IPS-11a (cell line): Measurements from ENCODE around the gene CFAP68.
"Not testable (repeated sequence)": the region's sequence is repeated elsewhere in the genome, so short reads cannot be mapped to it uniquely, and the experiment has no call there.

Experiments used
- H3K4me3 ChIP-seq: one replicate; pipeline ENCODE4 v1.5.1; 2013; ENCODE audit warnings: low read depth, low read length, control low read depth

The CFAP68 gene

DNA sequence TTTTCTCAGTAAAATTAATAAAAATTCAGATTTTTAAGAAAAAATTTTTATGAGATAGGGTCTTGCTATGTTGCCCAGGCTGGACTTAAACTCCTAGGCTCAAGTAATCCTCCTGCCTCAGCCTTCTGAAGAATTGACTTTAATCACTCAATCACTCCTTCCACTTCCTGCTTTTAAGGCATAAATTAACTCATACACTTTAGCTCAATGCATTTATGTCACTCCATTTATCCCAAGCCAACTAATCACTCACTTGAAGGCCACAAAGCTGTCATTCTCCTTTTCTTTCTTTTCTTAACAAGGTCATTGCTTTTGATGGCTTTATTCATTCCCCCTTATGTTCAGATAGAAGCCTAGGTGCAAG lies 8.8 kb upstream of the CFAP68 start:
- H3K4me3 ChIP-seq, result peak overlapping the region; percentile 69

DNA sequence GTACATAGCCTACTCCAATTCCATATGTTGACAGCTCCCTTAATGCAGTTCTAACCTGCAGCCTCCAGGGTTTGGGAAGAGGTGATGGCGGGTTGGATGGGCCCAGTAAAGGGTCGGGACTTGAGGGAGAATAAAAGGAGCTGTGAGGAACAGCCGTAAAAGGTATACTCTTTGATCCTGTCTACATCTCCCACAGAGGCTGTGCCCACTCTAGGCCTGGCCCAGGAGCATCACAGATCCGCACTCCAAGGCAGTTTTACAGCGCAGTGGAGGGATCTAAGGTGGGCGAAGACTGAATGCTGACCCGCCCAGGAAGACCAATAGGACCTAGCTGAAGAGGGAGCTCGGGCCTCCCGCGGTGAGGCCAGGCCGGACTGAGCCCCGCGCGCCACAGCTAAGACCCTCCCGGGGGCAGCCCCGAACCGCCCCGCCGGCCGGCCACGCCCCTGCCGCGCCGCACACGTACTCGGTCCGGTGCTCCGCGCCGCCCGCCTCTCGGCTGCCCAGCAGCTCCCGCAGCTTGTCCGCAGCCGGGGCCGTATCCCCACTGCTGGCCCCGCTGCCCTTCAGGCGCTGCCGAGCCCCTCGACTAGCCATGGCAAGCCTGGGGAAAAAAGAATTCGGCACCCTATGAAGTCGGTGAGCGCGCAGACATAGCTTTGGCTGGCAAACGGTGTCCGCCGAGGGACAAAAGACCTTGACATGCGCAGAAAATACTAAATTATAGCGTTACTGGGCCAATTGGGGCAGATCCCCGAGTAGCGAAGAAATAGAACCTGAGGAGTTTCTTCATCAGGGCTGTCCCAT lies 8.3 kb upstream of the CFAP68 start, which contains the start of gene ALG9:
Gene ALG9, minus strand, starts transcription at position 696 of the 807 bp plus-strand sequence. Its CDS starts 99 bp downstream, at position 597.
- H3K4me3 ChIP-seq, result peak within 1 kb of the TSS; percentile 69

DNA sequence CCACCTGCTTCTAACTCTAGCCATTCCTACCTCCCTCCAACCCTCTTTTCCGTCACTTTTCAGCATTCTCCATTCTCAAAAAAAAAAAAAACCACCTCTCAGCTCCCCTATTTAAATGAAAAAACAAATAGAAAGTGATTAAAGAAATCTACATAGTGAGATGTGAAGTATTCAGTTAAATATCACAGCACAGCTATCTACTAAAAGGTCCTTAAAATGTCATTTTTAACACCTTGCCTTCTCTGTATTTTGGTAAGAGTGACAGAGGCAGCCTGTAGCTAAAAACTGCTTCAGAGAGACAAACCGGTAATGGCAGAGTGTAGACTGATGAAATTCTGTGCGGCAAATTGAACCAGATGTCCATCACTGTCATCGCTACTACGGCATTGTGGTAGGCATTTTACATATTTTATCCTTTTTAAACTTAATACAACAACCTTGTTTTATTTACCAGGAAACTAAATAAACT lies 7.6 kb upstream of the CFAP68 start:
- peak overlapping the region; percentile 69 for H3K4me3 ChIP-seq

DNA sequence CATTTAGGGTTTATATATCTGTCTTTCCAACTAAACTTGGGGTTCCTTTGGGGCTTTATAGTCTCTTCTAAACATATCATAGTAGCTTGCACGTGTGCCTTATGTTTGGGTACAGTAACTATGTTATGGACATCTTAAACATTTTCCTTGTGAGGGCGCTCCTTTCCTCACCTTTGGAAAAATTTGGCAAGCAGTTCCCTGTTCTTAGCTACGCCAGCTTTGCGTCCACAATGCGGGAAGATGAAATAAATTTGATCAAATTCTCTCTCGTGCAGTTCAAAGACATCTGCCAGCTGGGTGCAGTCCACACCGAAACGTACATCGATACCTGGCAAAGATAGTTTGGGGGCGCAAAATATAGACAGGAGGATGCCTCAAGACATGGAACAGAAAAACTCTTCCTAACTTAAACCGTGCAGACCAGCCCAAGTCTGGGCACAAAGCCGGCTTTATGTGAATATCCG lies 924 bp upstream of the CFAP68 start:
- H3K4me3 ChIP-seq, result peak overlapping the region; percentile 91

DNA sequence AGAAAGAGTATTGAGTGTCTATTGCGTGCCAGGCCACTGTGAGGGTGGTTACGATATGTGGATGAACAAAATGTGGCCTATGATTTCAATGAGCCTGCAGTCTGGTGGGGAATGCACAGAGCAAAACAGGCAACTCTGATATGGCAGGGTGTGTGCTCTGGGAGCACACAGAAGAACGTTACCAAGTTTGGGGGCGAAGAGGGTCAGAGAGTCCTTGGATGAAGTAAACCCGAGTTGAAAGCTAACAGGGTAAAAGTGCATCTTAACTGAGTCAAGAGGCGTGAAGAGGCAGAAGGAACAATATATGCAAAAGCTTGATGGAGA lies 258 bp downstream of the CFAP68 start:
- H3K4me3 ChIP-seq, result peak overlapping the region; percentile 91

DNA sequence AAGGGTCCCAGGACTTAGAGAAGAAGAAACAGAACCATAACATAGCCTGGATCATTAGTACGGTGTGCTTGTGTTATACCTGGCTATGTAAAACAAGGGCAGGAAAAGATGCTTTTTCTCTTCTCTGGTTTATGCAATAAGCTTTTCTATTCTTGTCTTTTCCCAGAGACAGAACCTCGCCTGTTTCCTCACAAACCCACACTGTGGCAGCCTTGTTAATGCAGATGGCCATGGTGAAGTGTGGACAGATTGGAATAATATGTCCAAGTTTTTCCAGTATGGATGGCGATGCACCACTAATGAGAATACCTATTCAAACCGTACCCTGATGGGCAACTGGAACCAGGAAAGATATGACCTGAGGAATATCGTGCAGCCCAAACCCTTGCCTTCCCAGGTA lies 2.9 kb downstream of the CFAP68 start:
- no peak overlapping the region for H3K4me3 ChIP-seq

DNA sequence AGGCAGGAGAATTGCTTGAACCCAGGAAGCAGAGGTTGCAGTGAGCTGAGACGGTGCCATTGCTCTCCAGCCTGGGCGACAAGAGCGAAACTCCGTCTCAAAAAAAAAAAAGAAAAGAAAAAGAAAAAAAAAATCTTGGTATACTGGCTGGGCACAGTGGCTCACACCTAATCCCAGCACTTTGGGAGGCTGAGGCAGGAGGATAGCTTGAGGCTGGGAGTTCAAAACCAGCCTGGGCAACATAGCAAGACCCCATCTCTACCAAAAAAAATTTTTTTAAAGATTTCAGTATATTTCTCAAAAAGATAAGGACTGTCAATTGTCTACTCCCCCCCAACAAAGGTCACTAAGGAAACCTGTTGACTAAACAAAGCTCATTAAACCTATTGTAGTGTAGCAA lies 5.7 kb downstream of the CFAP68 start:
- H3K4me3 ChIP-seq, result not testable (repeated sequence)

DNA sequence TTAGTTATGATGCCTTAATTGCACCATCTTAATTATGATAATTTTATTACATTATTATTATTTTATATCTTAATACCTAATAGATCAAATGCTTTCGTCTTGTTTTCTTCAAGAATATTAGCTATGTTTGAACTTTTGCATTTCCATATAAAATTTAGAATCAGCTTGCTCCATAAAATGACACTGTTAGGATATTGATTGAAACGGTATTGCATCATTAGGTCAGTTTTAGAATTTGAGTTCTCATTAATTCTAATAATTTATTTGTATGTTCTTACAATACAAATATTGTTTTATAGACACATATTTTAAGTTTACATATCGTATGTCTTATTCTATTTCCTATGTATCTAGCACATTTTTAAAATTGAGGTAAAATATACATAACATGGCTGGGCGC lies 6.7 kb downstream of the CFAP68 start:
- H3K4me3 ChIP-seq, result no peak overlapping the region

DNA sequence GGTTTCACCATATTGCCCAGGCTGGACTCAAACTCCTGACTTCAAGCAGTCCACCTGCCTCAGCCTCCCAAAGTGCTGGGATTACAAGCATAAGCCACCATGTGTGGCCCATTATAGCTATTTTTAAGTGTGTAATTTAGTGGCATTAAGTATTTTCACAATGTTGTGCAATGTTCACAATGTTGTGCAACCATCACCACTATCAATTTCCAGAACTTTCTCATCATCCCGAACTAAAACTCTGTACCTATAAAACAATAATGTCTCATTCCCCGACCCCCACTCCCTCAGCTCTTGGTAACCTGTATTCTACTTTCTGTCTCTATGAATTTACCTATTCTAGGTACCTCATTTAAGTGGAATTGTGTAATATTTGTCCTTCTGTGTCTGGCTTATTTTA lies 7.5 kb downstream of the CFAP68 start:
- no peak overlapping the region for H3K4me3 ChIP-seq

DNA sequence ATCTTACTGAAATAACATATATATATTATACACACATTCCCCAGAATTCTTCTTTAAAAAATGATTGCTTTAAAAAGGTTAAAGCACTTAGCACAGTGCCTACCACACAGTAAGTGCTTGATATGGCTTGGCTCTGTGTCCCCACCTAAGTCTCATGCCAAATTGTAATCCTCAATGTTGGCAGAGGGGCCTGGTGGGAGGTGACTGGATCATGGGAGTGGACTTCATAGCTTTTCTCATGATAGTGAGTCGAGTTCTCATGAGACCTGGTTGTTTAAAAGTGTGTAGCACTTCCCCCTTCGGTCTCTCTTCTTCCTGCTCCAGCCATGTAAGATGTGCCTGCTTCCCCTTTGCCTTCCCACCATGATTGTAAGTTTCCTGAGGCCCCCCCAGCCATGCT lies 26.1 kb downstream of the CFAP68 start:
- H3K4me3 ChIP-seq, result no peak overlapping the region

DNA sequence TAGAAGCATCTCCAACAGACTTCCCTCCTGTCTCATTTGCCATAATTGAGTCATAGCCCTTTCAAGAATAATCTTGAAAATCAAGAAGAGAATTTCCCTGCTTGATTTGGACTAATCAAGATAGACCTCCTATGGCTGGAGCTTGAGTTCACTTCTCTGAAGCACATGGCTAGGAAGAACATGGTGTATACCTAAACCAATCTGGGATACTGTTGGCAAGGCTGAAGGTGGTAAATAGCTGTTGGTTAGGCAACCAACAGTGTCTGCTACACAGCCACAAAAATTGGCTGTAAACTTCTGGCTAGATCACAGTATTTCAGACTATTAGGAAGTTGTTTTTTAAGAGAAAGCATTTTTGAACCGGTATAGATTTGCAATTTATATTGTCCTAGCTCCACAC lies 27.3 kb downstream of the CFAP68 start:
- no peak overlapping the region for H3K4me3 ChIP-seq

DNA sequence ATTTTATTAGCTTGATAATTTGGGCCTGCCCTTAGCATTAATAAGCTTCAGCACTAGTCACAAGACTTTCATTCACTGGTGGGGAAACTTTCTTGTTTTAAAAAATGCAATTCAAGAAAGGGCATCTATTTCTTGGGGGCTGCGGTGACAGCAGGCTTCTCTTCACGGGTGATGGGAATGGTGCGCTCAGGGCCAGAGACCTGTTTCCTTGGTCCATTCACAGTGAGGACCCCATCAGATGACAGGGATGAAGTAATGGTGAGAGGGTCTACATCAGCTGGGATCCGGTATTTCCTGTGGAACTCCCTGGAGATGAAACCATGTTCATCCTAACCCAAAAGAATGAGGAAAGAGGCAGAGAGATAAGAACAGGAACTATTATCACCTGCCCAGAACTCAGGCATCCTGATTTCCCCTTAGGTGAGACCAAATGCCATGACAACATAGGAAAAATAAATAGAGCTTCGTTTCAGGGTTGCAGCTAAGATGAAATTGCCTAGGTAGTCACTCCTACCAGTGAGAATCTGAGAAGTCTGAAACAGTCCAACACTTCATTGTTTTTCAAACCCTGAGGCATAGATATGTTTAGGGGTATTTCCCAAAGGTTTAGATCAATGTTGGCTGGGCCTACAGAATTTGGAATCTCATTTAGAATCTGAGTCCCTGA lies 29.4 kb downstream of the CFAP68 start:
- H3K4me3 ChIP-seq, result no peak overlapping the region

DNA sequence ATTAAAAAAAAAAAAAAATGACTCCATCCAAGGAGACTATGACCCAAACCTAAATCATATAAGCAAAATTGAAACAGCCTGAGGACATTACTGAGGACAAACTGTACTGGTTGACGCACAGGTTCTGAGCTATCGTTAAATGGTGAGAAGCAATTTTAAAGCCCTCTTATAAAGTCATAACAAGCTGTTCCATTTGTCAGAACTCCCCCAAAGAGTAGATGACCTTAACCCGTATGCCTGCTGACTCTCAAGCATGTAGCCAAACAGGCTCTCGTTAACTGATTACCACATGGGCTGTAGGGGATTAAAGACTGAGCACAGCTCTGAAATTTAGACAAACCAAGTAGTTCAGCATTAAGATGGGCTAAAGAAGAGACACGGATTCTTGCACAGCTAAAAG lies 30.0 kb downstream of the CFAP68 start:
- no peak overlapping the region for H3K4me3 ChIP-seq

DNA sequence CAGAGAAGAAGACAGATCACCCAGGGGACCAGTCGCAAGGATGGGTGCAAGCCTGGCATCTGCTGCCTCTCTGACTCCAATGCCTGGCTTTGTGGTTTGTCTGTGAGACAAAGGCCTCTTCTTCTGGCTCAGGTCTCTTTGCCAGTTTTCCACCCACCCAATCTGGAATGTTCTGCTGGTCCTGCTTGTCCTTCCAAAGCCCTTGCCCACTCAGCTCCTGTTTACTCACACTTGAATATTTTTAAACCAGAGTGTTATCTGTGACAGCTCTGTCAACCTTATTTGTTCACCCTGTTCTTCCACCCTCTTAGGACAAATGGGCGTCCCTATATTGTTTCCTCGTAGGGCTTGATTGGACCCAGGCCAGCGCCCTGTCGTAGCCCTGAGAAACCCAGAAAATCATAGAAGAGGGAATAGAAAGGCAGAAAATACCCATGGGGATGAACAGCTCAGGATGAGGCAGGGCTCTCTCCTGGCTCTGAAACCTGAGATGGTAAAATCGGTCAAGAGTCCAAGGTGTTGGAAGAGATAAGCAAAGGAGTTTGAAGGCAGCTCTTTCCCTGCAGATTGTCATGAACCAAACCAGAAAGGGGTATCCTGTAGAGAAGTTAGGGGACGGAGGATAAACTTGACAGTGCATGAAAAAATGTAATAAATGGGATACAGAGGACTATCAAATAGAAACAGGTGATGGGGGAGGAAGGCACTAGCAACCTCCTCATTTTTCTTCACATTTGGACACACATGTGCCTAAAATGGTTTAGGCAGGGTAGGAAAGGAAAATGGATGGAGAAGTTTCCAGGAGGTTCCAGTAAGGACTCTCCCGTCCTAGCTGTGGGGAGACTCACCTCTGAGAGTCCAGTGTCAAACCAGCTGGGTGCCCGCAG lies 31.6 kb downstream of the CFAP68 start:
- H3K4me3 ChIP-seq, result no peak overlapping the region

DNA sequence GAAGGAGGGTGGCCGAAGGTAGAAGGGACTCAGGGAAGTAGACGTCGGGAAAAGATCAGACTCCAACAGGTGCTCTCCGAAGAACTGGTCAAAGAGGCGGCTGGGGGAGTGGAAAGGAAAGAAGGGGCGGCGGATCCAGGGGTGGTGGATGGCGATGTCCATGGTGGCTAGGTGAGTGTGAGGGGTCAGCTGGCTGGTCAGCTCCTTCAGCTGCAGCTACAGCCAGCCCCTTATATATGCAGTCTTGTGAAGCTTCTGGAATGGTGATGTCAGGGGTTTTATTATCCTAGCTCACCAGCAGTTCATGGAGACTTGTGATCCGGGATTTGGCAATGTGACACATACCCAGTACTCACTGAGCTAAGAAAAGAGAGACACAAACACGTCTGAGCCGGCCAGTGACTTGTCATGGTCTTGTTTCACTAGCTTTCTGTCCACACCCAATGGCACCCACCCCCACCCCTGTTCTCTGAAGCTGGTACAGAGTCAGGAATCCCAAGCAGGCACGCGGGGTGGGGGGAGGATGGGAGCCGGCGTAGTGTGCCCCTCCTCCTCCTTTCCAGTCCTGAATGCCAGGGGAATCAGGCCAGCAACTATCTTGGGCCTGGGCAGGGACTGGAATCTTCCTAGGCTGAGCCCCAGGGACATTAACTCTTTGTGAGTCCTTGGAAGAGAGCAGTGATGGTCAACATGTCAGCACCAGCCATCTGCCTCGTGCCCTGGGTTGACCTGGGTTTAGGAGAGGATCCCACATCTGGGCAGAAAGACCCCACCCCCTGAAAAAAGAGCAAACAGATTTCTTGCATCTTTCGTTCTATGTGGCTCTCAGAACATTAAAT lies 32.4 kb downstream of the CFAP68 start, which contains the start of gene CRYAB:
Gene CRYAB, minus strand, starts transcription at position 208 of the 839 bp plus-strand sequence. Its CDS starts 46 bp downstream, at position 162.
- H3K4me3 ChIP-seq, result no peak within 1 kb of the TSS

DNA sequence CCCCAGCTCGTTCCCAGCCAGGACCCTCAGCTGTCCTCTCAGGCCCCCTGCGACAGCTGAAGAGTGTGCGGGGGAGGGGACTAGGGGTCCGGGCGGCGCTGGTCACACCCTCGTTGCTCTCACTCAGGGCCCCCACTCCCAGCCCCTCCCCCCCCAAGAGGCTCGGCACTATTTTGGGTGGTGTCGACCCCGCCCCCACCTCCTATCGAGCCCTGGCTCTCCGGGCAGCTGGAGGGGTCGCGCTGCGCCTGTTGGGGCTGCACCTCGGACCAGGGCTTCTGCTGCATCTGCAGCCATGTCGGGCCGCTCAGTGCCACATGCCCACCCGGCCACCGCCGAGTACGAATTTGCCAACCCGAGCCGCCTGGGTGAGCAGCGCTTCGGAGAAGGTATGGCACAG lies 33.2 kb downstream of the CFAP68 start, which contains the start of gene HSPB2:
Gene HSPB2, plus strand, starts transcription at position 200 of the 400 bp plus-strand sequence. Its CDS starts 96 bp downstream, at position 296.
- H3K4me3 ChIP-seq, result no peak within 1 kb of the TSS

DNA sequence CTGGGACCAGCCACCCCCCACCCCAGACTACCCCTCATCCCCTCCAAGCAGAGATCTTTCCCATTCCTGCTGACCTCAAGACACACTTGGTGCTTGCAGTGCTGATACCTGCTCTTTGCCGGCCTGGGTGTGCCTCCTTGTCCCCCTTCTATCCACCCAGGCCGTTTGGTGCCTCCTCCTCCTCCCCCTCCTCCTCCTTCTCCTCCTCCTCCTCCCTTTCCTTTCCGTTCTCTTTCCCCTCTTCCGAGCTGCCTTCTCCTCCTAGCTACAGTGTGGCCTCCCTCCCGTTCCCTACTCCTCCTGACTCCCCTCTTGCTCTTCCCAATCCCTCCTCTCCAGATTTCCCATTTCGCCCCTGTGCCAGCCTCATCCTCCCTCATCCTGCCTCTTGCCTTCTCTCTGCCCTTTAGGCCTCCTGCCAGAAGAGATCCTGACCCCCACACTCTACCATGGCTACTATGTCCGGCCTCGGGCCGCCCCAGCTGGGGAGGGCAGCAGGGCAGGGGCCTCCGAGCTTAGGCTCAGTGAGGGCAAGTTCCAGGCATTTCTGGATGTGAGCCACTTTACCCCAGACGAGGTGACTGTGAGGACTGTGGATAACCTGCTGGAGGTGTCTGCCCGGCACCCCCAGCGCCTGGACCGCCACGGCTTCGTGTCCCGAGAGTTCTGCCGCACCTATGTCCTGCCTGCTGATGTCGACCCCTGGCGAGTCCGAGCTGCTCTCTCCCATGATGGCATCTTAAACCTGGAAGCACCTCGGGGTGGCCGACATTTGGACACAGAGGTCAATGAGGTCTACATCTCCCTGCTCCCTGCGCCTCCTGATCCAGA lies 33.9 kb downstream of the CFAP68 start:
- no peak overlapping the region for H3K4me3 ChIP-seq

DNA sequence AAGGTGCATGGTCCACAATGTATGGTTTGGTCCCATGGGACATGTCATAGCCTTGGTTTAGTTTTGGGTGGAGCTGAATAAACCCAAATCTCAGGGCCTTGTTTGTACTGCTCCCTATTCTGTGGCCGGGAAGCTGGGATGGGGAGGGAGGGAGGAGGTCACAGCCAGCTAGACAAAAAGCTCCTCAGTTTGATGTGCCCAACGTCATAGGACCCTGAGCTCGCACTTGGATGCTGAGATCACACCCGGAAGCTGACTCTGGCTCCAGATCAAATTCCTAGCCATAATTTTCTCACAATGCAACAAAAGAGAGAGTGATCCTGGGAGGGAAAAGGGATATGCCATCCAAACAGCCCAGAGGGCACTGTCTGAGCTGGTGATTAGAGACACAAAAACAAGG lies 34.7 kb downstream of the CFAP68 start:
- no peak overlapping the region for H3K4me3 ChIP-seq

DNA sequence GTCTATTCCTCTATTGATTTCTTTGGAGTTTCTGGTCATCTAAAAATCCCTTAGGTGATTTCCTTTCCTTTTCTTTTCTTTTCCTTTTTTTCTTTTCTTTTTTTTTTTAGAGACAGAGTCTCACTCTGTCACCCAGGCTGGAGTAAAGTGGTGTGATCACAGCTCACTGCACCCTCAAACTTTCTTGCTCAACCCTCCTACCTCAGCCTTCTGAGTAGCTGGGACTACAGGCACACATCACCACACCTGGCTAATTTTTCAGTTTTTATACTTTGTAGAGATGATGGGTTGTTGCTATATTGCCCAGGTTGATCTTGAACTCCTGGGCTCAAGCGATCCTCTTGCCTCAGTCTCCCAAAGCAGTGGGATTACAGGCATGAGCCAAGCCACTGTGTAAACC lies 37.4 kb downstream of the CFAP68 start:
- H3K4me3 ChIP-seq, result no peak overlapping the region
